ENCODE data around the gene GRK1.

GRCh38 chr13:113642563-113642962 is 24.5 kb upstream of the GRK1 start:
- no peak for TF ChIP-seq CTCF (IDR thresholded peaks at IDR 0.05)
- TF ChIP-seq ZFX (IDR thresholded peaks at IDR 0.05; ENCODE audit: borderline replicate concordance) = no peak

Measured in 22Rv1 (cell line).